HEK293 (cell line): ENCODE results near the gene SLC6A11.
A peak's percentile ranks its signal among the peaks of the same experiment; 100 is the strongest.

Source experiments
- CTCF ChIA-PET: fragments of 350-600 bp; formaldehyde crosslinking; extraction: SDS; loops from one replicate; lab custom pipeline; 2021; ENCODE audit warnings: antibody characterized with exemption; lab: Yijun Ruan, JAX
- POLR2A ChIA-PET: fragments of 300-600 bp; formaldehyde crosslinking; extraction: SDS; loops from one replicate; lab custom pipeline; 2020; ENCODE audit warnings: antibody characterized with exemption, inconsistent platforms; lab: Yijun Ruan, JAX
- H3K27ac ChIP-seq: fragments of 200-500 bp; sonication (Bioruptor generic); 2 replicates; pipeline ENCODE4 v1.5.1; 2014; ENCODE audit warnings: low read depth, low read length, control low read depth, inconsistent platforms; ENCODE audit errors: extremely low read depth
- H3K36me3 ChIP-seq, 2 experiments: fragments of 200-500 bp in 1 of 2; sonication (Bioruptor generic) in 1 of 2; 1 replicate in 1 of 2; 2 replicates in 1 of 2; pipeline ENCODE4 v1.5.1; 2014 to 2017; ENCODE audit warnings: inconsistent platforms in 2 of 2, low read length in 2 of 2; ENCODE audit not compliant: control insufficient read depth in 2 of 2, insufficient read depth in 1 of 2
- H3K4me1 ChIP-seq: fragments of 200-500 bp; sonication (Bioruptor generic); 2 replicates; pipeline ENCODE4 v1.5.1; 2014; ENCODE audit warnings: mild to moderate bottlenecking, low read length, inconsistent platforms; ENCODE audit not compliant: control insufficient read depth, insufficient read depth
- H3K4me3 ChIP-seq: 2 replicates; pipeline ENCODE4 v1.5.1; 2011; ENCODE audit warnings: low read depth, mild to moderate bottlenecking, control low read depth, low read length, moderate library complexity
- H3K9me3 ChIP-seq: fragments of 200-500 bp; sonication (Bioruptor generic); 2 replicates; pipeline ENCODE4 v1.5.1; 2014; ENCODE audit warnings: low read depth, low read length, inconsistent platforms; ENCODE audit not compliant: control insufficient read depth, insufficient read depth
- BCL11A ChIP-seq: fragments of 450-650 bp; formaldehyde crosslinking; IDR thresholded peaks from 2 replicates; pipeline ENCODE4 v1.5.1; 2016; ENCODE audit warnings: low read depth, missing biosample characterization, missing genetic modification characterization
- HOXA7 ChIP-seq: sonication (generic); formaldehyde crosslinking; IDR thresholded peaks from 2 replicates; pipeline ENCODE4 v1.8.1; 2022; ENCODE audit warnings: missing genetic modification reagents, borderline replicate concordance
- KLF10 ChIP-seq: fragments of 450-650 bp; IDR thresholded peaks from 2 replicates; pipeline ENCODE4 v1.5.1; 2018; ENCODE audit warnings: missing biosample characterization, mild to moderate bottlenecking, missing genetic modification characterization
- KLF16 ChIP-seq: fragments of 450-650 bp; formaldehyde crosslinking; IDR thresholded peaks from 2 replicates; pipeline ENCODE4 v1.5.1; 2017; ENCODE audit warnings: missing biosample characterization, missing genetic modification characterization
- KLF9 ChIP-seq: fragments of 450-650 bp; formaldehyde crosslinking; IDR thresholded peaks from 2 replicates; pipeline ENCODE4 v1.5.1; 2016; ENCODE audit warnings: missing biosample characterization, missing genetic modification characterization, low read depth
- SP7 ChIP-seq: fragments of 450-650 bp; formaldehyde crosslinking; IDR thresholded peaks from 2 replicates; pipeline ENCODE4 v1.5.1; 2016; ENCODE audit warnings: missing biosample characterization, missing genetic modification characterization
- ZBTB1 ChIP-seq: fragments of 450-650 bp; formaldehyde crosslinking; IDR thresholded peaks from 2 replicates; pipeline ENCODE4 v1.5.1; 2016; ENCODE audit warnings: missing biosample characterization, missing genetic modification characterization
- ZFP41 ChIP-seq: fragments of 450-650 bp; formaldehyde crosslinking; IDR thresholded peaks from 2 replicates; pipeline ENCODE4 v1.5.1; 2016; ENCODE audit warnings: missing biosample characterization, missing genetic modification characterization, borderline replicate concordance
- ZNF140 ChIP-seq: fragments of 450-650 bp; formaldehyde crosslinking; IDR thresholded peaks from 2 replicates; pipeline ENCODE4 v1.5.1; 2016; ENCODE audit warnings: missing biosample characterization, missing genetic modification characterization
- ZNF175 ChIP-seq: fragments of 450-650 bp; formaldehyde crosslinking; IDR thresholded peaks from 2 replicates; pipeline ENCODE4 v1.5.1; 2016; ENCODE audit warnings: missing biosample characterization, missing genetic modification characterization
- ZNF18 ChIP-seq: fragments of 450-650 bp; formaldehyde crosslinking; IDR thresholded peaks from 2 replicates; pipeline ENCODE4 v1.5.1; 2016; ENCODE audit warnings: missing biosample characterization, missing genetic modification characterization
- ZNF223 ChIP-seq: fragments of 450-650 bp; formaldehyde crosslinking; IDR thresholded peaks from 2 replicates; pipeline ENCODE4 v1.5.1; 2016; ENCODE audit warnings: missing biosample characterization, missing genetic modification characterization
- ZNF324 ChIP-seq: fragments of 450-650 bp; formaldehyde crosslinking; IDR thresholded peaks from 2 replicates; pipeline ENCODE4 v1.5.1; 2016; ENCODE audit warnings: missing biosample characterization, missing genetic modification characterization
- ZNF426 ChIP-seq: fragments of 450-650 bp; formaldehyde crosslinking; IDR thresholded peaks from 2 replicates; pipeline ENCODE4 v1.5.1; 2017; ENCODE audit warnings: missing biosample characterization, missing genetic modification characterization, mild to moderate bottlenecking, inconsistent platforms, moderate library complexity
- ZNF48 ChIP-seq: fragments of 450-650 bp; formaldehyde crosslinking; IDR thresholded peaks from 2 replicates; pipeline ENCODE4 v1.5.1; 2016; ENCODE audit warnings: missing biosample characterization, missing genetic modification characterization
- ZNF521 ChIP-seq: fragments of 450-650 bp; formaldehyde crosslinking; IDR thresholded peaks from 2 replicates; pipeline ENCODE4 v1.5.1; 2017; ENCODE audit warnings: missing biosample characterization, mild to moderate bottlenecking, missing genetic modification characterization
- ZNF558 ChIP-seq: fragments of 450-650 bp; formaldehyde crosslinking; IDR thresholded peaks from 2 replicates; pipeline ENCODE4 v1.5.1; 2016; ENCODE audit warnings: missing biosample characterization, missing genetic modification characterization
- ZNF777 ChIP-seq: fragments of 450-650 bp; formaldehyde crosslinking; IDR thresholded peaks from 2 replicates; pipeline ENCODE4 v1.5.1; 2017; ENCODE audit warnings: missing biosample characterization, missing genetic modification characterization, borderline replicate concordance
- TF ChIP-seq, protein P1 (sequence below): fragments of 450-650 bp; formaldehyde crosslinking; IDR thresholded peaks from 2 replicates; pipeline ENCODE4 v1.5.1; 2016; ENCODE audit warnings: missing biosample characterization, missing genetic modification characterization
- TF ChIP-seq, protein P2 (sequence below): fragments of 450-650 bp; formaldehyde crosslinking; IDR thresholded peaks from 2 replicates; pipeline ENCODE4 v1.5.1; 2017; ENCODE audit warnings: missing biosample characterization, missing genetic modification characterization
- TF ChIP-seq, protein P3 (sequence below): fragments of 450-650 bp; formaldehyde crosslinking; conservative IDR thresholded peaks from 2 replicates; pipeline ENCODE4 v1.5.1; 2016; ENCODE audit warnings: low read depth, missing biosample characterization, missing genetic modification characterization

Gene SLC6A11

DNA sequence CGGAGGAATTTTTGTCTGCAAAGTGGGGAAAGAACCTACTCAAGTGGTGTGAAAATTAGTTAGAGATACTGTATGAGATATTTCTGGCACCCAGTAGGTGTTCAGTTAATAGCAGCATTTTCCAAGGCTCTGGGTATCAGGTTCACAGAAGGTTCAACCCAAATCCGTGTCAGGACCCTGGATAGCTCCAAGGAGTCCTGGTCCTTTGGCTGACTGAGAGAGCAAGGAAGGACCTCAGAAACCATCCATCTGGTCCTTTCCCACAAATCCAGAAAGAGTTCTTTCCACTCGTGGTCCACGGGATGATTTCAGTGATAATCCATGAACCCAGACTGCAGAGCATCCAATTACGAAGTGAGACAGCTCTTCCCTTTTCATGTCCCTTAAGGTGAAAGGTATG is 51.4 kb downstream of the SLC6A11 start:
- no peaks in the 10 kb centered on the region for H3K4me1 ChIP-seq
- H3K9me3 ChIP-seq, result no peaks in the 10 kb centered on the region
- no peak for TF ChIP-seq ZNF140 (tag by site-specific recombination)
- TF ChIP-seq, protein P1, sequence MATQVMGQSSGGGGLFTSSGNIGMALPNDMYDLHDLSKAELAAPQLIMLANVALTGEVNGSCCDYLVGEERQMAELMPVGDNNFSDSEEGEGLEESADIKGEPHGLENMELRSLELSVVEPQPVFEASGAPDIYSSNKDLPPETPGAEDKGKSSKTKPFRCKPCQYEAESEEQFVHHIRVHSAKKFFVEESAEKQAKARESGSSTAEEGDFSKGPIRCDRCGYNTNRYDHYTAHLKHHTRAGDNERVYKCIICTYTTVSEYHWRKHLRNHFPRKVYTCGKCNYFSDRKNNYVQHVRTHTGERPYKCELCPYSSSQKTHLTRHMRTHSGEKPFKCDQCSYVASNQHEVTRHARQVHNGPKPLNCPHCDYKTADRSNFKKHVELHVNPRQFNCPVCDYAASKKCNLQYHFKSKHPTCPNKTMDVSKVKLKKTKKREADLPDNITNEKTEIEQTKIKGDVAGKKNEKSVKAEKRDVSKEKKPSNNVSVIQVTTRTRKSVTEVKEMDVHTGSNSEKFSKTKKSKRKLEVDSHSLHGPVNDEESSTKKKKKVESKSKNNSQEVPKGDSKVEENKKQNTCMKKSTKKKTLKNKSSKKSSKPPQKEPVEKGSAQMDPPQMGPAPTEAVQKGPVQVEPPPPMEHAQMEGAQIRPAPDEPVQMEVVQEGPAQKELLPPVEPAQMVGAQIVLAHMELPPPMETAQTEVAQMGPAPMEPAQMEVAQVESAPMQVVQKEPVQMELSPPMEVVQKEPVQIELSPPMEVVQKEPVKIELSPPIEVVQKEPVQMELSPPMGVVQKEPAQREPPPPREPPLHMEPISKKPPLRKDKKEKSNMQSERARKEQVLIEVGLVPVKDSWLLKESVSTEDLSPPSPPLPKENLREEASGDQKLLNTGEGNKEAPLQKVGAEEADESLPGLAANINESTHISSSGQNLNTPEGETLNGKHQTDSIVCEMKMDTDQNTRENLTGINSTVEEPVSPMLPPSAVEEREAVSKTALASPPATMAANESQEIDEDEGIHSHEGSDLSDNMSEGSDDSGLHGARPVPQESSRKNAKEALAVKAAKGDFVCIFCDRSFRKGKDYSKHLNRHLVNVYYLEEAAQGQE, result peak; percentile 95
- POLR2A ChIA-PET, result no interaction called here
- H3K36me3 ChIP-seq, result no peaks in the 10 kb centered on the region
- H3K4me3 ChIP-seq, result no peak overlapping the region
- CTCF ChIA-PET, result interaction anchor here (0.5 kb wide), 1 partner anchor 510 kb away, joined by 3 read pairs; no protein-coding TSS in a partner anchor
- no peak overlapping the region for H3K27ac ChIP-seq

DNA sequence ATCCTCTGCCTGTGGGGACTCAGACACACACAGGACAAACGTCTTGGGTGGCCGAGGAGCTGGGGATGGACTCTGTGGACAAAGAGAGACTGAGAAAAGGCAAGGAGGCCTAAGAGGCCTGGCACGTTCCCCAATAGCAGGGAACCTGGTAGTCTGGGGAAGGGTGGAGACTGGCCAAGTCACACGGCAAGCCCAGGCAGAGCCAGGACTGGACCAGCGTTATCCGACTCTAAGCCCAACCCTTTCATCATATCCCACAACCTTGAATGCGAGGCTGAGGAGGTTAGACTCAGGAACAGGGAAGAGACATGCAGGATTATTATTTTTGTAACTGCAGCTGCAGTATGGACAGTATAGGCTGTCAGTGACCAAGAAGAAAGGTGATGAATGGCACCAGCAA is 53.4 kb downstream of the SLC6A11 start:
- Histone ChIP-seq H3K9me3 (no peaks in the 10 kb centered on the region), H3K36me3 (no peaks in the 10 kb centered on the region), H3K27ac (no peak overlapping the region), H3K4me3 (no peak overlapping the region), H3K4me1 (no peaks in the 10 kb centered on the region)
- ChIA-PET POLR2A (no interaction called here), CTCF (no interaction called here)
- TF ChIP-seq ZNF48 (tag by site-specific recombination) (no peak), BCL11A (tag by site-specific recombination) (no peak), HOXA7 (no peak), ZNF18 (no peak), ZNF558 (tag by site-specific recombination) (no peak), ZBTB1 (tag by site-specific recombination) (no peak), ZNF223 (tag by site-specific recombination) (no peak), KLF16 (tag by site-specific recombination) (no peak), KLF9 (tag by site-specific recombination) (no peak), ZNF175 (tag by site-specific recombination) (no peak), ZNF777 (tag by site-specific recombination) (no peak), SP7 (tag by site-specific recombination) (no peak), ZFP41 (tag by site-specific recombination) (no peak), ZNF521 (tag by site-specific recombination) (no peak), ZNF324 (tag by site-specific recombination) (no peak), ZNF426 (no peak), KLF10 (tag by site-specific recombination) (no peak)
- TF ChIP-seq, protein P2, sequence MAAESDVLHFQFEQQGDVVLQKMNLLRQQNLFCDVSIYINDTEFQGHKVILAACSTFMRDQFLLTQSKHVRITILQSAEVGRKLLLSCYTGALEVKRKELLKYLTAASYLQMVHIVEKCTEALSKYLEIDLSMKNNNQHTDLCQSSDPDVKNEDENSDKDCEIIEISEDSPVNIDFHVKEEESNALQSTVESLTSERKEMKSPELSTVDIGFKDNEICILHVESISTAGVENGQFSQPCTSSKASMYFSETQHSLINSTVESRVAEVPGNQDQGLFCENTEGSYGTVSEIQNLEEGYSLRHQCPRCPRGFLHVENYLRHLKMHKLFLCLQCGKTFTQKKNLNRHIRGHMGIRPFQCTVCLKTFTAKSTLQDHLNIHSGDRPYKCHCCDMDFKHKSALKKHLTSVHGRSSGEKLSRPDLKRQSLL (tag by site-specific recombination), result no peak
- TF ChIP-seq, protein P1, result no peak
- TF ChIP-seq, protein P3, sequence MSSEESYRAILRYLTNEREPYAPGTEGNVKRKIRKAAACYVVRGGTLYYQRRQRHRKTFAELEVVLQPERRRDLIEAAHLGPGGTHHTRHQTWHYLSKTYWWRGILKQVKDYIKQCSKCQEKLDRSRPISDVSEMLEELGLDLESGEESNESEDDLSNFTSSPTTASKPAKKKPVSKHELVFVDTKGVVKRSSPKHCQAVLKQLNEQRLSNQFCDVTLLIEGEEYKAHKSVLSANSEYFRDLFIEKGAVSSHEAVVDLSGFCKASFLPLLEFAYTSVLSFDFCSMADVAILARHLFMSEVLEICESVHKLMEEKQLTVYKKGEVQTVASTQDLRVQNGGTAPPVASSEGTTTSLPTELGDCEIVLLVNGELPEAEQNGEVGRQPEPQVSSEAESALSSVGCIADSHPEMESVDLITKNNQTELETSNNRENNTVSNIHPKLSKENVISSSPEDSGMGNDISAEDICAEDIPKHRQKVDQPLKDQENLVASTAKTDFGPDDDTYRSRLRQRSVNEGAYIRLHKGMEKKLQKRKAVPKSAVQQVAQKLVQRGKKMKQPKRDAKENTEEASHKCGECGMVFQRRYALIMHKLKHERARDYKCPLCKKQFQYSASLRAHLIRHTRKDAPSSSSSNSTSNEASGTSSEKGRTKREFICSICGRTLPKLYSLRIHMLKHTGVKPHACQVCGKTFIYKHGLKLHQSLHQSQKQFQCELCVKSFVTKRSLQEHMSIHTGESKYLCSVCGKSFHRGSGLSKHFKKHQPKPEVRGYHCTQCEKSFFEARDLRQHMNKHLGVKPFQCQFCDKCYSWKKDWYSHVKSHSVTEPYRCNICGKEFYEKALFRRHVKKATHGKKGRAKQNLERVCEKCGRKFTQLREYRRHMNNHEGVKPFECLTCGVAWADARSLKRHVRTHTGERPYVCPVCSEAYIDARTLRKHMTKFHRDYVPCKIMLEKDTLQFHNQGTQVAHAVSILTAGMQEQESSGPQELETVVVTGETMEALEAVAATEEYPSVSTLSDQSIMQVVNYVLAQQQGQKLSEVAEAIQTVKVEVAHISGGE (tag by site-specific recombination), result no peak
